HG02642 (cell line): ENCODE data around the gene RTN4IP1.
A peak's percentile ranks its signal among the peaks of the same experiment; 100 is the strongest.

ENCODE experiments used
- ATAC-seq: cut with Tn5 transposase; IDR thresholded peaks from one replicate; pipeline ENCODE4 v1.9.1; 2021; ENCODE audit warnings: mild to moderate bottlenecking; ENCODE audit not compliant: unreplicated experiment, poor library complexity

RTN4IP1 gene

GRCh38 chr6:106527117-106527516 is 102.2 kb downstream of the RTN4IP1 start:
- ATAC-seq: no peak

GRCh38 chr6:106525882-106526275 is 103.4 kb downstream of the RTN4IP1 start:
- ATAC-seq: no peak

- peak; percentile 36 for ATAC-seq
Measured at GRCh38 chr6:106525107-106525881, 104.0 kb downstream of the RTN4IP1 start.

- no peak for ATAC-seq
Measured at GRCh38 chr6:106522562-106523250, 106.6 kb downstream of the RTN4IP1 start.
